Endothelial cell (in vitro differentiated cells): ENCODE results near the gene IFT122. TPM values are rescaled to one million over a fixed set of nuclear protein-coding genes. Genes with fewer than 3 reads are reported as not detected.

Experiments used
- DNase-seq: peaks from one replicate; pipeline ENCODE4 v3.0.0; 2021; ENCODE audit warnings: low spot score
- H3K27ac Mint-ChIP-seq: one replicate; pipeline ENCODE4 v1.8.0; 2021; ENCODE audit warnings: mixed read lengths, inconsistent platforms; ENCODE audit not compliant: unreplicated experiment
- H3K27me3 Mint-ChIP-seq: one replicate; pipeline ENCODE4 v1.8.0; 2021; ENCODE audit warnings: mild to moderate bottlenecking, moderate library complexity, mixed read lengths, inconsistent platforms; ENCODE audit not compliant: unreplicated experiment
- H3K36me3 Mint-ChIP-seq: one replicate; pipeline ENCODE4 v1.8.0; 2021; ENCODE audit warnings: mild to moderate bottlenecking, low read depth, mixed read lengths, inconsistent platforms; ENCODE audit not compliant: unreplicated experiment
- H3K4me1 Mint-ChIP-seq: one replicate; pipeline ENCODE4 v1.8.0; 2021; ENCODE audit warnings: mild to moderate bottlenecking, mixed read lengths, inconsistent platforms; ENCODE audit not compliant: unreplicated experiment
- H3K4me3 Mint-ChIP-seq: one replicate; pipeline ENCODE4 v1.8.0; 2021; ENCODE audit warnings: mild to moderate bottlenecking, mixed read lengths, inconsistent platforms; ENCODE audit not compliant: unreplicated experiment
- H3K9me3 Mint-ChIP-seq: one replicate; pipeline ENCODE4 v1.8.0; 2021; ENCODE audit warnings: mixed read lengths, inconsistent platforms; ENCODE audit not compliant: unreplicated experiment
- CTCF ChIP-seq: fragments of 200-600 bp; sonication (generic); IDR thresholded peaks from one replicate; pipeline ENCODE4 v1.5.0; 2021; ENCODE audit warnings: antibody characterized with exemption; ENCODE audit not compliant: unreplicated experiment
- total RNA-seq: library from RNA; stranded (reverse); fragmentation: NEBNext Ultra II Directional; extraction: Animal tissue kit (Norgen Biotek cat#: 25700); gene quantifications from one replicate; pipeline ENCODE4 v1.2.1, GENCODE V29; 2021; ENCODE audit not compliant: unreplicated experiment

Gene IFT122
- total RNA-seq, 1 donor from 2014 or later, result 25.1 TPM

GRCh38 chr3:129521611-129522010, 81.6 kb downstream of the IFT122 start:
- DNase-seq, result no peak
- Mint-ChIP-seq H3K36me3 (peaks cover 18% of the 10 kb centered on the region), H3K27me3 (peaks cover 29% of the 10 kb centered on the region), H3K4me1 (peaks cover 18% of the 10 kb centered on the region), H3K4me3 (no peak overlapping the region), H3K27ac (no peak overlapping the region), H3K9me3 (no peaks in the 10 kb centered on the region)
- no peak for TF ChIP-seq CTCF

- H3K4me1 Mint-ChIP-seq, result peaks cover 22% of the 10 kb centered on the region
- H3K36me3 Mint-ChIP-seq, result peaks cover 8% of the 10 kb centered on the region
- no peak overlapping the region for H3K4me3 Mint-ChIP-seq
- no peaks in the 10 kb centered on the region for H3K9me3 Mint-ChIP-seq
- no peak for TF ChIP-seq CTCF
- no peak for DNase-seq
- H3K27me3 Mint-ChIP-seq, result peaks cover 26% of the 10 kb centered on the region
- H3K27ac Mint-ChIP-seq, result no peak overlapping the region
Measured at GRCh38 chr3:129522953-129523352, 82.9 kb downstream of the IFT122 start.

GRCh38 chr3:129524081-129524480, 84.1 kb downstream of the IFT122 start:
- Mint-ChIP-seq H3K9me3 (no peaks in the 10 kb centered on the region), H3K4me1 (peaks cover 28% of the 10 kb centered on the region), H3K4me3 (no peak overlapping the region), H3K27ac (no peak overlapping the region), H3K27me3 (peaks cover 26% of the 10 kb centered on the region), H3K36me3 (peaks cover 8% of the 10 kb centered on the region)
- no peak for DNase-seq
- TF ChIP-seq CTCF, result no peak

- Mint-ChIP-seq H3K9me3 (no peaks in the 10 kb centered on the region), H3K36me3 (peaks cover 6% of the 10 kb centered on the region), H3K27me3 (peaks cover 29% of the 10 kb centered on the region), H3K4me3 (no peak overlapping the region), H3K4me1 (peaks cover 40% of the 10 kb centered on the region), H3K27ac (no peak overlapping the region)
- no peak for DNase-seq
- no peak for TF ChIP-seq CTCF
Measured at GRCh38 chr3:129525341-129525968, 85.4 kb downstream of the IFT122 start.

GRCh38 chr3:129526121-129526900, 86.3 kb downstream of the IFT122 start:
- H3K4me3 Mint-ChIP-seq, result no peak overlapping the region
- peaks cover 6% of the 10 kb centered on the region for H3K36me3 Mint-ChIP-seq
- H3K27me3 Mint-ChIP-seq, result peaks cover 29% of the 10 kb centered on the region
- no peak for DNase-seq
- TF ChIP-seq CTCF, result no peak
- H3K4me1 Mint-ChIP-seq, result peaks cover 43% of the 10 kb centered on the region
- no peaks in the 10 kb centered on the region for H3K9me3 Mint-ChIP-seq
- peak overlapping the region; percentile 93 for H3K27ac Mint-ChIP-seq
